GM19397 (cell line): Measurements from ENCODE around the gene PARD6A.

Experiments used
- ATAC-seq: cut with Tn5 transposase; IDR thresholded peaks from one replicate; pipeline ENCODE4 v1.9.1; 2021; ENCODE audit warnings: mild to moderate bottlenecking, moderate library complexity; ENCODE audit not compliant: unreplicated experiment

Gene PARD6A

GRCh38 chr16:67666559-67667452 is 6.0 kb downstream of the PARD6A start, which contains the start of the genes C16orf86 and ENKD1:
Gene C16orf86, plus strand, starts transcription at chr16:67666814. Its CDS starts 157 bp downstream, at chr16:67666971.
Gene ENKD1, minus strand, starts transcription at chr16:67666750. Its CDS starts 308 bp downstream, at chr16:67666442.
- ATAC-seq = peak; percentile 58

DNA sequence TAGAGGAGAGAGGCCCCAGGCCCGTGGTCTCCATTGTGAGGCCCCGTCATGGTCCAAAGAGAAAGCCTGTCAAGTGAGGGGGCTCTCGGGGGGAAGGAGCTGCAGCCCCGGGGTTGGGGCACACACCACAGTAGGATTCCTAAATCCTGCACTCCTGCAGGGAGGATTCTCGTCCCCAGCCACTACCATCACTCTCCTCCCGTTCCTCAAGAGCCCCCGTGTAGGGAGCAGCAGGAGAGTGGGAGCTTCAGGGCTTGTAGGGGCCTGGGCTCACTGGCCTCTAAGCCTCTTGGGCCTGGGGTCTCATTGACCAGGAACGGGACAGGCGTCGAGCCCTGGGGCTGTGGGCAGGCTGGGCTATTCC is 6.7 kb downstream of the PARD6A start:
- no peak for ATAC-seq

- peak; percentile 64 for ATAC-seq
Observed at GRCh38 chr16:67667817-67668494, 7.2 kb downstream of the PARD6A start.

DNA sequence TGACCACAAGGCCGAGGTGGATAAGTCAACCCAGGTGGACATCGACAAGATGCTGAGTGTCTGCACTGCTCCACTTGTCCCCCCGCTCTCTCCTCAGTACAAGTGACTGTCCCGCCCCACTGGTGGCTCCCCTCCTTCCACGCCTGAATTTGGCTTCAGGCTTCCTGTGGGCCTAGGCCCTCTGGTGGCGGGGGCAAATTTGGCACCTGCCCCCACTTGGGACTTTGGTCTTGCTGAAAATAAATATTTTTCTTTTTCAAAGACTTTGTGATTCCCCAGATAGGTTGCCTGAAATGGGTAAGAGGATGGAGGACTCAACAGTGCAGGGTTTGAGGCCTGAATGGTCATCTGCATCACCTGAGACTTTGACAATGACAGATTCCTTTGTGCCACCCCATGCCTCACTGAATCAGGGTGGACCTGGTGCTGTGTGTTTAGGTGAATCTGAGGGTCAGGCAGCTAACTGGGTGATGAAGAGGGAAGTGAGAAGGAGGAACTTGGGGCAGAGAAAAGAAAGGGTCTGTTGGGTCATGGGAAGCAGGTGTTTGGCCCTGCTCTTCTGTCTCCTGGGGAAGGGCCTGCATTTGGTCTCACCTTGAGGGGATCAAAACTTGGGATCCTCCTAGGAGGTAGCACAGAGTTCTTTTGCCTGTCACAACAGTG is 7.9 kb downstream of the PARD6A start:
- no peak for ATAC-seq

- ATAC-seq = no peak
Observed at GRCh38 chr16:67669499-67670101, 8.8 kb downstream of the PARD6A start.

GRCh38 chr16:67672306-67672705 is 11.5 kb downstream of the PARD6A start:
- ATAC-seq = no peak

- no peak for ATAC-seq
Observed at GRCh38 chr16:67672739-67673662, 12.2 kb downstream of the PARD6A start.

DNA sequence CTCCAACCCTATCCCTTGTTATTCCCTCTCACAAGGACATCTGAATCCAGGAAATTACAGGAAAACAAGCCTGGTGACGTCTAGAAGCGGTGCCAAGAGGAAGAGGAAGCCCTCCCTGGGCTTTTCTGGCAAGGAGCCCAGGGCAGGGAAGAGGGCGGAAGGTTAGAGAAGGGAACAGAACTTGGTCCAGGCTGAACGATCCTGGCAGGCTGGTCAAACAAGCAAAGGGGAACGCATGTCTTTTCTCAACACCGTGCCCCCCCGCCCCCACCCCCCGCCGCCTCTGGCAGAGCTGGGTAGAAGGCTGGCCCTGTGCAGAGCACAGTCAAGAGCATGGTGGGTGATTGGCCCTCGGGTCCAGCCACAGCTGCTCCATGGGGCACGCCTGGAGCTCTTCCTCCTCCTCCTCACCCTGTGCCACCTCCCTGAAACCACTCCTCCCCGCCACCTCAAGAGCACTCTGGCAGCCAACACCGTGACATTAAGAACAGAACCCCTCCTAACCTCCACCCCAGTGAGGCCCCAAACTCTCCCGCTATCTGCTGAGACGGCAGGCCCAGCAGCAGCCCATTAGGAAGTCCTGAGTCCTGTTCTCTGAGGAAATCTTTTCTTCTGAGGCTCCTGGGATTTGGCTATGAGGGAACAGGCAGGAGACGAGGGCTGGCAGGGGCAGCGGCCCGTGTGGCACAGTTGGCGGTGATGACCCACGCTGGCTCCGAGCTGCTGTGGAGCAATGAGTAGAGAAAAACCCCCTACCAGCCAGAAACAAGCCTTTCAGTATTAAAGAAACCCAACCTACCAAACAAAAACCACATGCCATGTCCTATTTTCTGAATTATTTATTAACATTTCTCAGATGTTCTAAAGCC is 13.2 kb downstream of the PARD6A start:
- ATAC-seq = no peak

DNA sequence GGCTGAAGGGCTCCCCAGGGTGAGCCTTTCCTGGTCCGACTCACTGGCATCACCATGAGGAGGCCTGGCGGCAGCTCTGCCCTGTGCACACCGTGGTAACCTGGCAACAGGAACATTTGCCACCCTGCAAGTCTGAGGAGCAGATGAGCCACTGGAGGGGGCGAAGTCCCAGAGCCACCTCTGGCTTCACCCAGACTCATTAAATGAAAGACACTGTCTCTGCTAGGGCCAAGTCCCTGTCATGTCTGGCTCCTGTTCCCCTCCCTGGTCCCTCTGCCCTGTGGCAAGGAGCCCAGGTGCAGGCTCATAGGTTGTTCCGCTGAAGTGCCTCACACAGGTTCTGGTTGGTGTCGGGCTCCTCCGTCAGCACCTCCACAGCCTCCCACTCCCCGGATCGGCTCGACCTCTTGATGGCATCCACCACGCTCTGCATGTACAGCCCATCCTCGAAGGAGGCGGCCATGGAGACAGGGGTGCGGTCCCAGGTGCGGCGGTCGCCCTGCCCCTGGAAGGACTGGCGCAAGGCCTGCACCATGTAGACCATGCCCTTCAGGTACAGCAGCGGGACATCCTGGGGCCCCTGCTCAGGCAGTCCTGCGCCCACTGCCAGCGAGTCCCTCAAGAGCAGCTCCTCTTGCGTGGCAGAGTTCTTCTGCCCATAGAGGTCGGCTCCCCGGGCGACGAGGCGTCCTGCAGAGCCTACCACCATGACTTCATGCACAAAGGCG is 14.3 kb downstream of the PARD6A start:
- ATAC-seq = no peak

DNA sequence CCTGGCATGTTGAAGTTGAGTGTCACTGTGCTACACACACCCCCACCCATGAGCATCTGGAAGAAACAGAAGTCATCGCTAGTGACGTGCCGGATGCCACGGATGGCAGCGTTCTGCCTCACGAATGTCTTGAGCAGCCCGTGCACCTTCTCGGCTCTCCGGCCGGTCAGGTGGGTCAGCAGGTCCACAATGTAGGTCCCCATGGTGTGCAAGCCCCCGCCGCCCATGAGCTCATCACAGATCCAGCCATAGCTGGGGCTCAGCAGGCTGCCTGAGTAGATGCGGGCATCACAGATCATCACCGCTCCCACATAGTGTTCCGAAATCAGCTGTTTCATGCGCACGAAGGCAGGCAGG is 14.8 kb downstream of the PARD6A start:
- no peak for ATAC-seq

- no peak for ATAC-seq
Observed at GRCh38 chr16:67675999-67676398, 15.2 kb downstream of the PARD6A start.

- ATAC-seq = no peak
Observed at GRCh38 chr16:67676516-67676915, 15.8 kb downstream of the PARD6A start.

DNA sequence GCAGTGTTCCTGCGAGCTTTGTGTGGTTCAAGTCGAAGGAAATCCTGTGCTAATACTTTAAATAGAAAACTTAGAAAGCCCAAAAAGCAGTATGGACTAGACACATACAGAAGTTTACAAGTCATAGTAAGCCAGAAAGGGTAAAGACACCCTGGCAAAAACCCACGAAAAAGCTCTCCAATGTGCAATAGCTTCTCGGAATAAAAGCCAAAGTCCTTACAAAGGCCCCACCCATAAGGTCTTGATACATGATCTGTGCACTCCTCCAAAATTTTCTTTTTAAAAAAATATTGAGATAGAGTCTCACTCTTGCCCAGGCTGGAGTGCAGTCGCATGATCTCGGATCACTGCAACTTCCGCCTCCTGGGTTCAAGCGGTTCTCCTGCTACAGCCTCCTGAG is 16.2 kb downstream of the PARD6A start:
- ATAC-seq = no peak

GRCh38 chr16:67677712-67678111 is 17.0 kb downstream of the PARD6A start:
- no peak for ATAC-seq

GRCh38 chr16:67678354-67679023 is 17.7 kb downstream of the PARD6A start:
- no peak for ATAC-seq

DNA sequence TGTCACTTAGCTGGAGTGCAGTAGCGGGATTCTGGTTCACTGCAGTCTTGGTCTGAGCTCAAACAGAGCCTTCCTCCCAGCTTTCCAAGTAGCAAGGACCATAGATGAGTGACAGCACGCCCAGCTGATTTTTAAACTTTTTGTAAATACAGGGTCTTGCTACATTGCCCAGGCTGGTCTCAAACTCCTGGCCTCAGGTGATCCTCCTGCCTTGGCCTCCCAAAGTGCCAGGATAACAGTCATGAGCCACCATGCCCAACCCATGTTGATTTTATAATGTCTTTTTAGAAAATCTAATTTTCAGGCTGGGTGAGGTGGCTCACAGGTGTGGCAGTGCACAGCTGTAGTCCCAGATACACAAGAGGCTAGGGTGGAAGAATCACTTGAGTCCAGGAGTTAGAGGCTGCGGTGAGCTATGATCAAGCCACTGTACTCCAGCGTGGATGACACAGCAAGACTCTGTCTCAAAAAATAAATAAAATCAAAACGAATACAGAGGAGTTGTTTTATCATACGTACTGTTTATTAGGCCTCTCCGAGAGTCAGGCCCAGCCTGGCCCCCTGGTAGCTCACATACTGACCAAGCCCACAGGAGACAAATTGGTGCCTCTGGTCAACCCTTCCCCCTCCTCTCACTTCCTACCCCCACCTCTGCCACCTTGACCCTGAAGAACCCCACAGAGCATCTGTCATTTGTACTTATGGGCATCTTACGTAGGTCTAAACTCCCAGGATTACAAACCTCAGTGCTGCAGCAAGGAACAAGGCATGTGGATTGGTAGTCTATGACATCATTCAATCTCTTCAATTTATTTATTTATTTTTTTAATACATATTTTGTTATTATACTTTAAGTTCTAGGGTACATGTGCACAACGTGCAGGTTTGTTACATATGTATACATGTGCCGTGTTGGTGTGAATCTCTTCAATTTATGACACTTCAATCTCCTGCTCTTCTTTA is 19.5 kb downstream of the PARD6A start:
- no peak for ATAC-seq

- ATAC-seq = no peak
Observed at GRCh38 chr16:67683767-67684166, 23.0 kb downstream of the PARD6A start.
